ENCODE measurements around the gene LMO7. TPM values are rescaled to one million over a fixed set of nuclear protein-coding genes. Genes with fewer than 3 reads are reported as not detected.

LMO7 gene
- total and polyA plus RNA-seq, 8 donors, result 123 to 669 (median 202) TPM

DNA sequence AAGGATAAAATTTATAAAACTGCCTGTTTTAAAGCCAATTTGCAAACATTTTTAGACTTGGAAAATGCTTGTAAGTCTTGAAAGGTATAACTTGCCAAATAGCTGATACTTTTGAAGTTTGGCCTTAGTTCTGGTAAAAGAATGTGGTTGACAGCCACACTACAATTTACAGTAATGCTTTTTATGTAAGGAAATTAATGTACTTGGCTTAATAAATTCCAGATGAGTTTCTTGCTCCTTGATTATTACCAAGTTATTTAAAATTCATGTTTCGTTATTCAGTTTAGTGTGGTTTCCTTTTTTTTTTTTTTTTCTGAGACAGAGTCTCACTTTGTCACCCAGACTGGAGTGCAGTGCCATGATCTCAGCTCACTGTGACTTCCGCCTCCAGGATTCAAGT is 14.9 kb downstream of the LMO7 start:
- H3K27me3 ChIP-seq, result no peaks in the 10 kb centered on the region
- no peak overlapping the region for H3K4me3 ChIP-seq
- no peaks in the 10 kb centered on the region for H3K9me3 ChIP-seq
- ATAC-seq (no peak), DNase-seq (no peak)
- no peak for TF ChIP-seq CTCF (IDR thresholded peaks at IDR 0.05)
- intact Hi-C loops (cut with DNase I), result no loop called here
- H3K4me1 ChIP-seq, result no peaks in the 10 kb centered on the region
- H3K36me3 ChIP-seq, result no peaks in the 10 kb centered on the region
- H3K27ac ChIP-seq, result no peak overlapping the region

- no peak for TF ChIP-seq CTCF (IDR thresholded peaks at IDR 0.05)
- Histone ChIP-seq H3K27me3 (no peaks in the 10 kb centered on the region), H3K27ac (no peak overlapping the region), H3K9me3 (no peaks in the 10 kb centered on the region), H3K4me3 (no peak overlapping the region), H3K4me1 (no peaks in the 10 kb centered on the region), H3K36me3 (no peaks in the 10 kb centered on the region)
- DNase-seq (no peak), ATAC-seq (no peak)
- intact Hi-C loops (cut with DNase I), result no loop called here
Measured at GRCh38 chr13:75652726-75653125, 16.6 kb downstream of the LMO7 start.

DNA sequence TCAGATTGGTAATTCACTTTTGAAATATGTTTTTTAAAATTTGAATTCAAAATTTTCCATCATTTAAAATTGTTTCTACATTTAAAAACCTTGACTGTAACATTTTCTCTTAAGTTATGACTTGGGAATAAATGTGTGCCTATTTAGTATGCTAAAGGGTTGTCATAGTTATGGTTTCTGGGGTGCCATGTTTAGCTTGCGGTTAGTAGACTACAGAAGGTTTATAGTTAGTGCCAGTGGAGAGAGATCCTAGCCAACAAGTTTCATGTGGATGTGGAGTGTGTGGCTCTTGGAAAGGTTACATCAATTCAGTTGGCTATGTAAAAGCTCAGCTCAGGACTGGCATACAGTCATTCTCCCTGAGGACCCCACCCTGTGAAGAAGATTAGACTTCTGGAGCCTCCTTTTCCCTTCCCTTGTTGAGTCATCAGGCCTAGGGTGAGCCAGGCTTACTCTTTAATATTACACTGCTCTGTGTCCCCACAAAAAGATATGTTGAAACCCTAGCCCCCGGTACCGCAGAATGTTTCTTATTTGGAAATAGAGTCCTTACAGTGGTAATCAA is 20.4 kb downstream of the LMO7 start:
- Histone ChIP-seq H3K4me3 (no peak overlapping the region), H3K27ac (no peak overlapping the region), H3K36me3 (no peaks in the 10 kb centered on the region), H3K9me3 (no peaks in the 10 kb centered on the region), H3K27me3 (no peaks in the 10 kb centered on the region), H3K4me1 (no peaks in the 10 kb centered on the region)
- no peak for DNase-seq
- ATAC-seq, result no peak
- no peak for TF ChIP-seq CTCF (IDR thresholded peaks at IDR 0.05)
- intact Hi-C loops (cut with DNase I), result no loop called here

- TF ChIP-seq CTCF (IDR thresholded peaks at IDR 0.05), result no peak
Measured at GRCh38 chr13:75657111-75657510, 21.0 kb downstream of the LMO7 start.

GRCh38 chr13:75660694-75661093 is 24.6 kb downstream of the LMO7 start:
- DNase-seq (no peak), ATAC-seq (no peak)
- H3K4me1 ChIP-seq, result no peaks in the 10 kb centered on the region
- intact Hi-C loops (cut with DNase I), result no loop called here
- H3K9me3 ChIP-seq, result no peaks in the 10 kb centered on the region
- H3K27me3 ChIP-seq, result no peaks in the 10 kb centered on the region
- no peaks in the 10 kb centered on the region for H3K36me3 ChIP-seq
- H3K27ac ChIP-seq, result no peak overlapping the region
- TF ChIP-seq CTCF (IDR thresholded peaks at IDR 0.05), result no peak
- no peak overlapping the region for H3K4me3 ChIP-seq

More at GRCh38 chr13:75657111-75657510, 21.0 kb downstream of the LMO7 start:
- Histone ChIP-seq H3K4me3 (no peak overlapping the region), H3K9me3 (no peaks in the 10 kb centered on the region), H3K27me3 (no peaks in the 10 kb centered on the region), H3K27ac (no peak overlapping the region), H3K4me1 (no peaks in the 10 kb centered on the region), H3K36me3 (no peaks in the 10 kb centered on the region)
- intact Hi-C loops (cut with DNase I), result no loop called here
- ATAC-seq (no peak), DNase-seq (no peak)
